Natural killer cell treated with Interleukin-12 subunit alpha and Interleukin-12 subunit beta and Interleukin-15 and Interleukin-18, amount 100 ng/mL, for 72 hours (primary cell): Measurements from ENCODE around the gene GP2. TPM values are rescaled to one million over a fixed set of nuclear protein-coding genes. Genes with fewer than 3 reads are reported as not detected.

ENCODE experiments used
- ATAC-seq, 2 donors: fragments of 150-1000 bp; cut with Tn5 transposase in 1 of 2; sonication (Bioruptor Pico), chemical (Tn5 transposase) in 1 of 2; 2 replicates each; pipeline ENCODE4 v1.10.0; 2021
- DNase-seq: peaks from one replicate; pipeline ENCODE4 v3.0.0; 2022; ENCODE audit warnings: low spot score
- H3K27ac Mint-ChIP-seq, 2 donors: 1 replicate in 1 of 2; 2 replicates in 1 of 2; pipeline ENCODE4 v1.8.0; 2022; ENCODE audit warnings: mixed read lengths in 2 of 2, mild to moderate bottlenecking in 1 of 2, moderate library complexity in 1 of 2
- H3K27me3 Mint-ChIP-seq, 2 donors: 1 replicate in 1 of 2; 2 replicates in 1 of 2; pipeline ENCODE4 v1.8.0; 2022; ENCODE audit warnings: mixed read lengths in 2 of 2
- H3K36me3 Mint-ChIP-seq: one replicate; pipeline ENCODE4 v1.8.0; 2022; ENCODE audit warnings: mixed read lengths
- H3K4me1 Mint-ChIP-seq, 2 donors: 1 replicate in 1 of 2; 2 replicates in 1 of 2; pipeline ENCODE4 v1.8.0; 2022; ENCODE audit warnings: low read depth in 2 of 2, mixed read lengths in 2 of 2, mild to moderate bottlenecking in 1 of 2
- H3K4me3 Mint-ChIP-seq: one replicate; pipeline ENCODE4 v1.8.0; 2022; ENCODE audit warnings: mixed read lengths
- H3K9me3 Mint-ChIP-seq: 2 replicates; pipeline ENCODE4 v1.8.0; 2022; ENCODE audit warnings: mixed read lengths
- total RNA-seq, 2 donors: library from RNA; stranded (reverse); gene quantifications; one replicate each; pipeline ENCODE4 v1.2.3, GENCODE V29; 2022

The GP2 gene
- total RNA-seq, 2 donors from 2014 or later, result not detected

DNA sequence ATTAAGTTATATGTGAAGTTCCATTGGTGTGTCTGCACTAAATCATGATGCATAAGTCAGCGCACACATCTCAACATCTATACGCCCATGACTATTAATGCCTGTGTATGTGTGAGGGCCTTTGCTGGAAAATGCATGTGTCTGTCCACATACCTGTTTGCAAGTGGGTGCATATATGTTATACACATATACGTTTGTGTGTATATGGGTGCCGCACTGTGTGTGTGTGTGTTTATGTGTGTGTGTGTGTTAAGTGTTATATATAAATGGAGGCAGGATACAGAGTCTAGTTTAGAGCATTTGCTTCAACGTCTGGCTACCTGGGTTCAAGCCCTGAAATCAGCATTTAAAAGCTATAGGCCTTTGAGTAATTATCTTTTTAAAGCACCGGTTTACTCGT, 19.5 kb downstream of the GP2 start:
- no peak for DNase-seq
- H3K36me3 Mint-ChIP-seq, result peaks cover 4% of the 10 kb centered on the region
- H3K27ac Mint-ChIP-seq, result no peak overlapping the region
- H3K9me3 Mint-ChIP-seq, result no peaks in the 10 kb centered on the region
- no peak for ATAC-seq
- H3K4me1 Mint-ChIP-seq, result no peaks in the 10 kb centered on the region
- H3K27me3 Mint-ChIP-seq, result peaks cover 0 to 20% of the 10 kb centered on the region in 2 donors
- H3K4me3 Mint-ChIP-seq, result no peak overlapping the region

DNA sequence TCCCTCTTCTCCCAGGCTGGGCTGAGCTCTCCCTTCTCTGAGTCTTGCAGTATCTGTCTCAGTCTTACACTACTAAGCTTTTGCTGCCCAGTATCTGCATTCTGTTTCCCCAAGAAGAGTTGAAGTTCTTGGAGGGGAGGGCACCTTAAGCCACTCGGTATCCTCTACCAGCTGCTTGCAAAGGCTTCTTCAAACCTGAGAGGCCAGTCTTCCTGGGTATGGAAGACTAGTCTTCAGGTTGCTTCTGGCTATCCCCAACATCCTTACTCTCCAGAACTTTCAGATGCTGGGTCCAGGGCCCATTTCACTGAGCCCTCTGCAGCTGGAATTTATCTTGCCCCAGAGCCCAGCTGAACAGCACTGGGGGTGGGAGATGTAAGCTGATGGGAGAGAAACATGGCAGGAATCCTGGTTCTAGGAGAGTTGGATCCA, 20.1 kb downstream of the GP2 start:
- H3K4me3 Mint-ChIP-seq, result no peak overlapping the region
- no peaks in the 10 kb centered on the region for H3K4me1 Mint-ChIP-seq
- no peak overlapping the region for H3K27ac Mint-ChIP-seq
- peaks cover 0 to 20% of the 10 kb centered on the region in 2 donors for H3K27me3 Mint-ChIP-seq
- H3K9me3 Mint-ChIP-seq, result no peaks in the 10 kb centered on the region
- peaks cover 4% of the 10 kb centered on the region for H3K36me3 Mint-ChIP-seq
- no peak for DNase-seq
- no peak for ATAC-seq

DNA sequence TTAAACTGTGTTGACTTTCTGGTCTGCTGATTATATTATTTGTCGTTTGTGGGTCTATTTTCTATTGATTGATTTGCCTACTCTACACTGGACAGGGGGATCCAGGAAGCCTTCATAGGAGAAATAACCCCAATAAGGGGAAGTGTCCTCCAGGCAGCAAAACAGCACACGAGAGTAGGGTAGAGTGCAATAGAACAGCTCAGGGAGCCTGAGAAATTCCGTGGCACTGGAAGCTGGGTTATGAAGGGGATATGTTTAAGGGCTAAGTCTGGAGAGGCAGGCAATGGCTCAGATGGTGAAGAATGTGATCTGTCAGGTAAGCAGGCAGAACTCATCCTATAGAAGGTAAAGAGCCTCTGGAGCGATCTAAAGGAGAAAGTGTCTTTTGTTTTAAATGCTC, 20.9 kb downstream of the GP2 start:
- H3K9me3 Mint-ChIP-seq, result no peaks in the 10 kb centered on the region
- no peaks in the 10 kb centered on the region for H3K4me1 Mint-ChIP-seq
- H3K4me3 Mint-ChIP-seq, result no peak overlapping the region
- DNase-seq, result no peak
- H3K27ac Mint-ChIP-seq, result no peak overlapping the region
- no peak for ATAC-seq
- peaks cover 4% of the 10 kb centered on the region for H3K36me3 Mint-ChIP-seq
- H3K27me3 Mint-ChIP-seq, result peaks cover 0 to 20% of the 10 kb centered on the region in 2 donors

DNA sequence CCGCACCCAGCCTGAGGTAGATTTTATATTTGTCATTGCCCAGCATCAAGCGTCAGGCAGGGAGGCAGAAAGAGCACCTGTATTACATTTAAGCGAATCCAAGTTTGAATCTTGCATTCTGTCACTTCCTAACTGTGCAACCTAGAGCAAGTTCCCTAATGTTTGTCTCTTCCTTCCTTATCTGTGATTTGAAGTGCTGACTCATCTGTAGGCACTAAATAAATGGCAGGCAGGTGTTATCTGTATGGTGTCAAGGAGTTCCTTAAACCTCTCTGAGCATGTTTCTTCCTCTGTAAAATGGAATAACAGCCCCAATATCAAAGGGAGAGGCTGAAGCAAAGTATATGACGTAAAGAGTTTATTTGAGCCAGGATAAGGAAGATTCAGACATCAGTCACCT, 24.3 kb downstream of the GP2 start:
- no peak overlapping the region for H3K27ac Mint-ChIP-seq
- H3K4me3 Mint-ChIP-seq, result no peak overlapping the region
- no peaks in the 10 kb centered on the region for H3K9me3 Mint-ChIP-seq
- peaks cover 0 to 2% of the 10 kb centered on the region in 2 donors for H3K4me1 Mint-ChIP-seq
- DNase-seq, result no peak
- peaks cover 4% of the 10 kb centered on the region for H3K36me3 Mint-ChIP-seq
- peaks cover 9 to 37% of the 10 kb centered on the region in 2 donors for H3K27me3 Mint-ChIP-seq
- no peak for ATAC-seq

DNA sequence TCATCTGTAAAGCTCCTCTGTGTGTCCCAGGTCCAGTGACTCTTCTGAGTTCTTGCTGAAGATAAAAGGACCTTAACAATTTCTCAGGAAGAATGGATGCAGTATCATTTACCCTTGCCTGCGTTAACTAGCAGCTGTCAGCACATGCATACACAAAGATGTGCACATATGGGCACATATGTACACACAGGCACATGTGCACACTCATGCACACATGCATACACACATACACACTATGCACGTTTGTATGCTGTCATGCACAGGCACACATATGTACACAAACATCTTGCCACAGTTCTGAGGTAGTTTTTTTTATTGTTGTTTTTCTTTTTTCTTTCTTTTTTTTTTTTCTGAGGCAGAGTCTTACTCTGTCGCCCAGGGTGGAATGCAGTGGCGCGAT, 24.9 kb downstream of the GP2 start:
- H3K9me3 Mint-ChIP-seq, result no peaks in the 10 kb centered on the region
- DNase-seq (no peak), ATAC-seq (no peak)
- no peak overlapping the region for H3K27ac Mint-ChIP-seq
- peaks cover 0 to 2% of the 10 kb centered on the region in 2 donors for H3K4me1 Mint-ChIP-seq
- no peak overlapping the region for H3K4me3 Mint-ChIP-seq
- H3K27me3 Mint-ChIP-seq, result peaks cover 9 to 38% of the 10 kb centered on the region in 2 donors
- H3K36me3 Mint-ChIP-seq, result peaks cover 4% of the 10 kb centered on the region

DNA sequence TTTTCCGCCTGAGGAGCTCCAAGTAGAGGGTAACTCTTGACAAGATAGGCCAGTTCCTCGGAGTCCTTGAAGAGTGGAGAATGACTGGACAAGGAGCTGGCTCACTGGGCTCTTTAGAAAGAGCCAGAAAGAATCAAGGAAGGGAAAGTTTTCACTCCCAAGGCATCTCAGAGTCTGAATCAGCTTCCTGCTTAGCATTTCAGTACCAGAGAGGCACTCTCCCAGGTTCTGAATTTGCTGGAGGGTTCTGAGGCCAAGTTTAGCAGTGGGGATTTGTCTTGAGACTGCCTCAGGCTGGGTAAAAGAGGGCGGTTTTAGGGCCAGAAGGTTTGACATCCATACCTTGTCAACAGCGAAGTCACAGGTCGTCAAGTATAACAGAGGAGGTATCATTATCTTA, 25.5 kb downstream of the GP2 start:
- Mint-ChIP-seq H3K4me1 (peaks cover 0 to 2% of the 10 kb centered on the region in 2 donors), H3K36me3 (peaks cover 4% of the 10 kb centered on the region), H3K4me3 (no peak overlapping the region), H3K27ac (no peak overlapping the region), H3K9me3 (no peaks in the 10 kb centered on the region), H3K27me3 (peaks cover 9 to 38% of the 10 kb centered on the region in 2 donors)
- ATAC-seq, result no peak
- no peak for DNase-seq

DNA sequence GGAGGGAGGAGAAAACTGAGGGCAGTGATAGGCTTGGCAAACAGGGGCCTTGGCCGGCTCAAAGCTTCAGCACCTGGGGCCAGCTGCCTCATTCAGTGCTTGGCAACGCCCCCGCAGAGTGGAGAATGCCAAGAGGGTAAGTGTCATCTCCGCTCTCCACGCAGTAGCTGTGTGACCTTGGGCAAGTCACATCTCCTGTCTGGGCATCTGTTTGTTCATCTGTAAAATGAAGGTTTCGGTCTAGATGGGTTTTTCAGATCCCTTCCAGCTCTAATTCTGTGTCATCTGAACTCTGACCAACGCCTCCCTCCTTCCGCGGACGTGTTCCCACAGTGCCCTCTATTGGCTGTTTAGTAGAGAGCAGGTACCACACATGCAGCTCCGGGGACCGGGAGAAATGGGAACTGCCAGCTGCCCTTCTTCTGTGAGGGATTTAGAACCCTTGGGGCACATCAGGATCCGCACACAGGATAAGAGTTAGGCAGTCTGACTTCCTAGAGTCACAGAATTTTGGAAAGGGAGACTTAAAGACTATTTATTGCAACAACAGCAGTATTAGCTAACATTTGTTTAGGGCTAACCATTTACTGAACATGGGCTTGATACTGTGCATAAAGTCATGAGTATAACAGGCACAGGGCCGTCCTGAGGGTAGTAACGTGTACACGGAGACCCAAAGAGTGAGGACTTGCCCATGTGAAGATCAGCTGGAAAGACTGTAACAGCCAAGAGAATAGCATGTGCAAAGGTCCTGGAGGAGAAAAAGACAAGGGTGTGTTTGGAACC, 26.8 kb downstream of the GP2 start:
- Mint-ChIP-seq H3K9me3 (no peaks in the 10 kb centered on the region), H3K27ac (no peak overlapping the region), H3K4me3 (no peak overlapping the region), H3K27me3 (peaks cover 9 to 30% of the 10 kb centered on the region in 2 donors), H3K4me1 (peaks cover 0 to 2% of the 10 kb centered on the region in 2 donors), H3K36me3 (peaks cover 3% of the 10 kb centered on the region)
- peak; percentile 58 to 60 for ATAC-seq
- no peak for DNase-seq

DNA sequence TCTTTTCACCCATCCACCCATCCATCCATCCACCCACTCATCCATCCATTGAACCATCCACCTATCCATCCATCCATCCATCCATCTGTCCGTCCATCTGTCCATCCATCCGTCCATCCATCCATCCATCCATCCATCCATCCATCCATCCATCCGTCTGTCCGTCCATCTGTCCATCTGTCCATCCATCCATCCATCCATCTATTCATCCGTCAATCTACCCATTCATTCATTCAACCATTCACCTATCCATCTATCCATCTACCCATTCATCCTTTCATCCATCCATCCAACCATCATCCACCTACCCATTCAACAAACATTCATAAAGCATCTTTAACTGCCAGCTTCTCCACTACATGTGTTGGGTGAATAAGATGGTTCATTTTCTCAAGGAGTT, 28.9 kb downstream of the GP2 start:
- H3K36me3 Mint-ChIP-seq, result no peaks in the 10 kb centered on the region
- peaks cover 0 to 2% of the 10 kb centered on the region in 2 donors for H3K4me1 Mint-ChIP-seq
- peaks cover 9 to 25% of the 10 kb centered on the region in 2 donors for H3K27me3 Mint-ChIP-seq
- DNase-seq (no peak), ATAC-seq (no peak)
- H3K4me3 Mint-ChIP-seq, result no peak overlapping the region
- no peaks in the 10 kb centered on the region for H3K9me3 Mint-ChIP-seq
- H3K27ac Mint-ChIP-seq, result no peak overlapping the region

DNA sequence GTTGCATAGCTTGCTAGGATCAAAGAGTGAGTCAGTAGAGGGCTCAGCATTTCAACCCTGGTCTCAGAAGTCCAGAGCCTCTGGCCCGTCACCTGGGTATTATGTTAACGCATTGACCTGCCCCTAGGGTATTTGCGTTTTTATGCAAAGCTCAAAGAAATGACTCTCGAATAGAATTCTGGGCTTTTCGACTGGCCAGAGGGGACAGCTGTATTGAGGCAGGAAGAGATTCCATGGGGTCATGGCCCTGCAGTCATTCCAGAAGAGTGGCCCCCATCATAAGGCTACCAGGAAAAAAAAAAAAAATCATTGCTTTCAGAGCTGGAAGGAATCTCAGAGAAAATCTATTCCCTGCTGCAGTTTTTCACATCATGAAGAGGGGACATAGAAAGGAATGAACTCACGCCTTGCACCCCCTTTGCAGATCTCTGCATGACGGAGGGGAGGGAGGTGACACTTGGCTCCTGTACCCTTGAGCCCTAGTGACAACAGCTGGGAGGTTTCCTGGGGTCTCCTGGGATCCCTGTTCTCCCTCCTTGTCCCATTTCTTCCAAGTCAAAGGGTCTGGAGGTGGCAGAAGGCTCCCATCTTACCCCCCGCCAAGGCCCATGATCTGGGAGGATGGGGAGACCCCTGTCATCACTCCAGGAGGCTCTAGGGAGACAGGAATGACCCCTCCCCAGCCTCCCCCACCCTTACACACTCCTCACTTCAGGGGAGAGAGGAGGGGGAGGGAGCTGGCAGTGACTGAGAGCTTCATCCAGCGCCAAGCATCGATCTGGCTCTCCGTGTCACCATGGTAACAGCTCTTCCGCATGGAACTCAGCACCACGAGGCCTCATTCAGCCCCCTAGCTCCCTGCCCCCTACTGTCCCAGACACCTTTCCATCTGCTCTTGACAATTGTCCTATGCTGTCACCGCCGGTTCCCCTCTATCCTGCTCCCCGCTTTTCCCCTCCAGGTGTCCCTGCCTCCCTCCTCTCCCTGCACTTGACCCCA, 35.8 kb downstream of the GP2 start:
- H3K9me3 Mint-ChIP-seq, result no peaks in the 10 kb centered on the region
- H3K4me3 Mint-ChIP-seq, result no peak overlapping the region
- no peaks in the 10 kb centered on the region for H3K36me3 Mint-ChIP-seq
- no peaks in the 10 kb centered on the region for H3K4me1 Mint-ChIP-seq
- no peak for ATAC-seq
- no peak for DNase-seq
- peaks cover 4 to 8% of the 10 kb centered on the region in 2 donors for H3K27me3 Mint-ChIP-seq
- no peak overlapping the region for H3K27ac Mint-ChIP-seq

DNA sequence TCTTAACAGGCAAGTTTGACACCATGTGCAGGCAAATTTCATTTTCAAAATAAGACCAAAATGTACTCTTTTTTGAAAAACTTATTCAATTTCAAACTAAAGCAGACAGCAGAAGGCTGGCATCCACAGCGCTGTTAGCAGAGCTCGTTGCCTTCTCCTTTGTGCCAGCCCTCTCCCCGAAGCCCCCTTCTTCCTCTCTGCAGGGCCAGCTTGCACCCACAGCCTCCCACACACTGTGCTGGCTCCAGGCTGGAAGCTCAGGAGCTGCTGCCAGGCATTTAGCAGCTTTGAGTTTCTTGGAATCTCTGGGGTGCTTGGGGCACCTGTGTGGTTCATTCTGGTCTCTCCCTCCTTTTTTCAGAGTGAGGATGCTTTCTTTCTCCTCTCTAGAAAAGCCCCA, 37.7 kb downstream of the GP2 start:
- Mint-ChIP-seq H3K36me3 (no peaks in the 10 kb centered on the region), H3K27ac (no peak overlapping the region), H3K27me3 (peaks cover 8 to 11% of the 10 kb centered on the region in 2 donors), H3K4me1 (no peaks in the 10 kb centered on the region), H3K9me3 (no peaks in the 10 kb centered on the region), H3K4me3 (no peak overlapping the region)
- ATAC-seq (no peak), DNase-seq (no peak)

DNA sequence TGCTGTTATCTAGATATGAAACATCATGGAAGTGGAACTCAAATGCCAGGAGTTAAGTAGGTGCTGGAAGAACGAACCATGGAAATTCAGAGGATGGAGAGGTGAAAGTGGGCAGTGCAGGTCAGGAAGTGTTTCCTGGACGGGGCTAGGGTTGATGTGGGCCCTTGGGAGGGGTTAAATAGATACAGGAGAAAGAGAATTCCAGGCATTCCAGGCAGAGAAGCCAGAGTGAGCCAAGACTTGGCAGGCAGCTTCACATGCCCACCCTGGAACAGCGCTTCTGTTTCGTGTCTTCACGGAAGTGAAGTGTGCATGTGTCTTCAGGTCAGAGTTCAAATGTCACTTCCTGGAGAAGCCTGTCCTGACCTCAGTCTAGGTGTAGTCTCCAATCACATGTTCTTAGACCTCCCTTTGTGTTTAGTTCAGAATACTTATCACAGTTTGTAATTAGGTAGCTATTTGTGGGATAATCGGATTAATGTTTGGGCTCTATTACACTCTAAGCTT, 41.3 kb downstream of the GP2 start:
- peaks cover 14 to 29% of the 10 kb centered on the region in 2 donors for H3K27me3 Mint-ChIP-seq
- ATAC-seq, result no peak
- no peak overlapping the region for H3K4me3 Mint-ChIP-seq
- no peaks in the 10 kb centered on the region for H3K9me3 Mint-ChIP-seq
- no peaks in the 10 kb centered on the region for H3K4me1 Mint-ChIP-seq
- no peak for DNase-seq
- H3K27ac Mint-ChIP-seq, result no peak overlapping the region
- no peaks in the 10 kb centered on the region for H3K36me3 Mint-ChIP-seq

DNA sequence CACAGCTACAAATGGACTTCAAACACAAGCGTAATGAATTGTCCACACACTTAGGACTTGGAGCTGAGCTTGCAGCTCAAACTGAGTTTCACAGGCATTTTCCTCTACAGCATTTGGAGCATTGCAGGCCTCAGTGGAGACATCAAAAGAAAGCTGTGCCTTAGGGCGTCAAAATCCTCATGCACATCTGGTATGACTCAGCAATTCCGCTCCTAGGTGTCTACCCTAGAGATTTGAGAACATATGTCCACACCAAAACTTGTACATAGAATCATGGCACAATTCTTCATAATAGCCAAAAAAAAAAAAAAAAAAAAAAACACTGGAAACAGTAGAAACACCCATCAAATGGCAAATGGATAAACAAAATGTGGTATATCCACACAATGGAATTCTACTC, 47.1 kb downstream of the GP2 start:
- Mint-ChIP-seq H3K4me3 (no peak overlapping the region), H3K27me3 (peaks cover 16 to 30% of the 10 kb centered on the region in 2 donors), H3K9me3 (peaks cover 4% of the 10 kb centered on the region), H3K27ac (no peak overlapping the region), H3K4me1 (no peaks in the 10 kb centered on the region), H3K36me3 (no peaks in the 10 kb centered on the region)
- DNase-seq (no peak), ATAC-seq (no peak)

DNA sequence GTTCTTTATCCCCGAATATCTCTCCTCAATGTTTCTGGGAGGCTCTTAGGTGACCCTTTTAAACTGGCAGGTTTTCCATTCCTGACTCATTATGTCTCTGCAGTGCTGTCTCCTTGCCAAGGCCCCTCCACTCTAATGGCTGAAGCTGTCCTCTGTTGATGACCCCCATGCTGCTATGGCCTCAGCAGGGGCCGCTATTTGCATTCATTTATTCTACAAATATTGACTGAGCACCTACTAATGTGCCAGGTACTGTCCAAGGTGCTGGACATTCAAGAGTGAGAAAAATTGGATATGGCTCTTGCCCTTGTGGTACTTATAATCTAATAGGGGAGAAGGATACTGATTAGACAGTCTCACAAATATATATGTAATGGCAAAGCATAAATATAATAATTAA, 55.4 kb downstream of the GP2 start:
- Mint-ChIP-seq H3K36me3 (no peaks in the 10 kb centered on the region), H3K4me1 (no peaks in the 10 kb centered on the region), H3K27me3 (peaks cover 4 to 6% of the 10 kb centered on the region in 2 donors), H3K27ac (no peak overlapping the region), H3K4me3 (no peak overlapping the region), H3K9me3 (peaks cover 4% of the 10 kb centered on the region)
- no peak for DNase-seq
- ATAC-seq, result no peak

DNA sequence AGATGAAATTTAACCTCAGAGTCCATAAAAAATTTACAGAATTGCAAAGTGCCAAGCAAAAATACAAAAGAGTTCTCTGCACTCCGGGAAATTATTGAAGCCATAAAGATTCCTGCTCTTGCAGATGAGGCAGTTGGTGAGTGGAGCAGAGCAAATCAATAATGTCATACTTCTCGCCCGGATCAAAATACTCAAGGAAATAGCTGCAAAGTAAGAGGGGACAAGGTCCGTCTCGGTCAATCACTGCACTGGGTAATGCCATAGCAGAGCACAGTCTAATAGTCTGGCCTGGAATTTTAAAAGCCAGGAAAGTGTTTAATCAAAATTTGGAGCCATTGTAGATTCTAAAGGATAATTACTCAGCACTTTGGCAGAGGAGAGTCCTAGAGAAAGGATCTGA, 58.9 kb downstream of the GP2 start:
- H3K9me3 Mint-ChIP-seq, result no peaks in the 10 kb centered on the region
- no peaks in the 10 kb centered on the region for H3K36me3 Mint-ChIP-seq
- H3K27ac Mint-ChIP-seq, result no peak overlapping the region
- H3K4me3 Mint-ChIP-seq, result no peak overlapping the region
- DNase-seq (no peak), ATAC-seq (no peak)
- peaks cover 2 to 14% of the 10 kb centered on the region in 2 donors for H3K27me3 Mint-ChIP-seq
- no peaks in the 10 kb centered on the region for H3K4me1 Mint-ChIP-seq
